22Rv1 (cell line): ENCODE results near the gene FAM193B.
"Not testable (repeated sequence)": the region's sequence is repeated elsewhere in the genome, so short reads cannot be mapped to it uniquely, and the experiment has no call there.

Experiments used
- CTCF ChIP-seq: fragments of 450-650 bp; IDR thresholded peaks from 2 replicates; pipeline ENCODE4 v1.5.1; 2017; ENCODE audit warnings: mild to moderate bottlenecking
- ZFX ChIP-seq: fragments of 450-650 bp; IDR thresholded peaks from 2 replicates; pipeline ENCODE4 v1.6.1; 2017; ENCODE audit warnings: antibody characterized with exemption, borderline replicate concordance

- TF ChIP-seq CTCF, ZFX: not testable (repeated sequence)
Observed at GRCh38 chr5:177559446-177559941, 5.1 kb upstream of the FAM193B start.
